AG10803 (cell line): ENCODE measurements around the gene C9orf85.

Experiments
- DNase-seq: peaks from one replicate; pipeline ENCODE4 v3.0.0; 2010; ENCODE audit warnings: low read depth
- H3K4me3 ChIP-seq: 2 replicates; pipeline ENCODE4 v1.5.1; 2011; ENCODE audit warnings: mild to moderate bottlenecking, low read length, control low read depth
- TF ChIP-seq, protein P1 (sequence below): conservative IDR thresholded peaks from 2 replicates; pipeline ENCODE4 v1.5.1; 2011; ENCODE audit warnings: mild to moderate bottlenecking, low read length, control low read depth, inconsistent platforms

C9orf85 gene

DNA sequence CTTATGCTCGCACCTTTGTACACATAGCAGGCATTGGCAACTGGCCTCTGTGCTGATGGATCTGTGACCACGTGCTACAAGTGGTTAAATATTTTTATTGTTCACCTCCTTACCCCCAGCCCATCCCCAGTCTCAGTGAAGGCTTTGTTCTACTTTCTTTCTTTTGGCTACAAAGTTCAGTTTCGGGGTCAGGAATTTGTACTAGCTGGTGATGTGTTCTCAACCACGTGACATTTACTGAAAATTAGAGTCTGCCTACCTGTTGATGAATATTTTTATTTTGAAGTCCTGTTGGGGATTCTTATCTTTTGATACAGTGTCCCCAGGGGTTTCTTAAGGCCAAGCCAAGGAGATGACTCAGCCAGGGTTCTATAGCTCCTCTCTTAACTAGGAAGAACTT is 101.2 kb downstream of the C9orf85 start:
- no peak for DNase-seq

GRCh38 chr9:72013292-72013760 is 101.9 kb downstream of the C9orf85 start:
- no peak overlapping the region for H3K4me3 ChIP-seq
- TF ChIP-seq, protein P1, sequence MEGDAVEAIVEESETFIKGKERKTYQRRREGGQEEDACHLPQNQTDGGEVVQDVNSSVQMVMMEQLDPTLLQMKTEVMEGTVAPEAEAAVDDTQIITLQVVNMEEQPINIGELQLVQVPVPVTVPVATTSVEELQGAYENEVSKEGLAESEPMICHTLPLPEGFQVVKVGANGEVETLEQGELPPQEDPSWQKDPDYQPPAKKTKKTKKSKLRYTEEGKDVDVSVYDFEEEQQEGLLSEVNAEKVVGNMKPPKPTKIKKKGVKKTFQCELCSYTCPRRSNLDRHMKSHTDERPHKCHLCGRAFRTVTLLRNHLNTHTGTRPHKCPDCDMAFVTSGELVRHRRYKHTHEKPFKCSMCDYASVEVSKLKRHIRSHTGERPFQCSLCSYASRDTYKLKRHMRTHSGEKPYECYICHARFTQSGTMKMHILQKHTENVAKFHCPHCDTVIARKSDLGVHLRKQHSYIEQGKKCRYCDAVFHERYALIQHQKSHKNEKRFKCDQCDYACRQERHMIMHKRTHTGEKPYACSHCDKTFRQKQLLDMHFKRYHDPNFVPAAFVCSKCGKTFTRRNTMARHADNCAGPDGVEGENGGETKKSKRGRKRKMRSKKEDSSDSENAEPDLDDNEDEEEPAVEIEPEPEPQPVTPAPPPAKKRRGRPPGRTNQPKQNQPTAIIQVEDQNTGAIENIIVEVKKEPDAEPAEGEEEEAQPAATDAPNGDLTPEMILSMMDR, result no peak
- DNase-seq, result no peak

More for the DNA sequence above, 101.2 kb downstream of the C9orf85 start:
- TF ChIP-seq, protein P1, result no peak
- H3K4me3 ChIP-seq, result no peak overlapping the region

GRCh38 chr9:72022841-72023240 is 111.4 kb downstream of the C9orf85 start:
- TF ChIP-seq, protein P1, result no peak
- peak; percentile 79 for DNase-seq
- no peak overlapping the region for H3K4me3 ChIP-seq
